22Rv1 (cell line): Measurements from ENCODE around the gene ARHGAP26.

Experiments used
- ZFX ChIP-seq: fragments of 450-650 bp; IDR thresholded peaks from 2 replicates; pipeline ENCODE4 v1.6.1; 2017; ENCODE audit warnings: antibody characterized with exemption, borderline replicate concordance
- TF ChIP-seq, protein P1 (sequence below): fragments of 450-650 bp; IDR thresholded peaks from 2 replicates; pipeline ENCODE4 v1.5.1; 2017; ENCODE audit warnings: mild to moderate bottlenecking

DNA sequence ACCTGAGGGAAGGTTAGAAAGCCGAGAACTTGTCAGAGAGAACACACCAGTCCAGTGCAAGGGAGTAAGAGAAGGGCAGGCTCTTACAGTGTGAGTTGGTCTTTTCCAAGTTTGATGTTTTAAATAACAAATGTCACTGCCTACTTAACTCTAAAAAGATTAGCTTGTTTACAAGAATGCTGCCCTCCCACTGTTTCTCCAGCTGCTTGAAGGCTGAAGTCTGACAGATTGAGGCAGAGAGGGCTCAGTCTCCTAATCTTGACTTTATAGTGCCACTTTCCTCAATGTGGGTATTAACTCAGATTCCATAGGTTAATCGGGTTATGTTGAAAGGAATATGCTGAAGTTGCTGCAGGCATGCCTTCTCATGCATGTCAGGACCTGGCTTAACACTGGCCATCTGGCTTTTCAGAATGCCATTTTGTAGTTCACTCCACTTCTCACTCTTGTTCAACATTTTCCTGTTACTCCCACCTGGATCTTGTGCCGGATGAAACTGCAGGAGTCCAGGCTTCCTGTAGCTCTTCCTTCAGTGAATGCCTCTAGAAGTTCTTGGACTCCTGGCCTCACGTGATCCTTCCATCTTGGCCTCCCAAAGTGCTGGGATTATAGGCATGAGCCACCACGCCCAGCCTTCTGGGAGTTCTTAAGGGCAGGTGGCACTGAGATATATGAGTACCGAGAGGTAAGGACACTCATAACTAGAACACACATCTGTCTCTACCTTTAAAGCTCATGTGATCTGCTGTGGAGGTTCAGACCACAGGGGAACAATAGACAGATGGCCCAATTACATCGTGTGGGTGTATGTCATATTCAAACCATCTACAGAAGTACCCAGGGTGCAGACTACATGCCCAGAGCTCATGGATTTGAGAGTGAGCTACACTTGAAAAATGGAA lies 249.7 kb downstream of the ARHGAP26 start:
- TF ChIP-seq, protein P1, sequence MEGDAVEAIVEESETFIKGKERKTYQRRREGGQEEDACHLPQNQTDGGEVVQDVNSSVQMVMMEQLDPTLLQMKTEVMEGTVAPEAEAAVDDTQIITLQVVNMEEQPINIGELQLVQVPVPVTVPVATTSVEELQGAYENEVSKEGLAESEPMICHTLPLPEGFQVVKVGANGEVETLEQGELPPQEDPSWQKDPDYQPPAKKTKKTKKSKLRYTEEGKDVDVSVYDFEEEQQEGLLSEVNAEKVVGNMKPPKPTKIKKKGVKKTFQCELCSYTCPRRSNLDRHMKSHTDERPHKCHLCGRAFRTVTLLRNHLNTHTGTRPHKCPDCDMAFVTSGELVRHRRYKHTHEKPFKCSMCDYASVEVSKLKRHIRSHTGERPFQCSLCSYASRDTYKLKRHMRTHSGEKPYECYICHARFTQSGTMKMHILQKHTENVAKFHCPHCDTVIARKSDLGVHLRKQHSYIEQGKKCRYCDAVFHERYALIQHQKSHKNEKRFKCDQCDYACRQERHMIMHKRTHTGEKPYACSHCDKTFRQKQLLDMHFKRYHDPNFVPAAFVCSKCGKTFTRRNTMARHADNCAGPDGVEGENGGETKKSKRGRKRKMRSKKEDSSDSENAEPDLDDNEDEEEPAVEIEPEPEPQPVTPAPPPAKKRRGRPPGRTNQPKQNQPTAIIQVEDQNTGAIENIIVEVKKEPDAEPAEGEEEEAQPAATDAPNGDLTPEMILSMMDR, result no peak
- no peak for TF ChIP-seq ZFX
